PC-9 (cell line): Measurements from ENCODE around the gene BTBD19. TPM values are rescaled to one million over a fixed set of nuclear protein-coding genes. Genes with fewer than 3 reads are reported as not detected.

ENCODE experiments used
- BruUV-seq: library from RNA; stranded (reverse); fragments of 400-500 nt; replicated peaks from 2 replicates; lab custom pipeline; 2021; lab: Mats Ljungman, UMichigan
- CTCF ChIA-PET: fragments of 300-600 bp; sonication (Branson Sonifier 250); formaldehyde crosslinking; loops from one replicate; lab custom pipeline; 2022; ENCODE audit warnings: antibody characterized with exemption; lab: Charles Lee
- POLR2A ChIA-PET: fragments of 300-600 bp; sonication (Branson Sonifier 250); formaldehyde crosslinking; loops from one replicate; lab custom pipeline; 2022; ENCODE audit warnings: antibody characterized with exemption; ENCODE audit not compliant: unreplicated experiment; lab: Charles Lee
- DNase-seq, 2 experiments: peaks; one replicate each; pipeline versions ENCODE4 v3.0.0 to v3.0.0-alpha.2; 2015 to 2022; ENCODE audit warnings: mixed read lengths in 1 of 2
- H2AFZ ChIP-seq: fragments of 200-600 bp; sonication (generic); 2 replicates; pipeline ENCODE4 v1.8.1; 2017; ENCODE audit warnings: antibody characterized with exemption
- H3F3A ChIP-seq: fragments of 200-600 bp; sonication (generic); 2 replicates; pipeline ENCODE4 v1.8.1; 2017; ENCODE audit warnings: antibody characterized with exemption, mild to moderate bottlenecking, low read depth; ENCODE audit not compliant: insufficient read depth
- H3K27ac ChIP-seq: fragments of 200-600 bp; sonication (generic); 2 replicates; pipeline ENCODE4 v1.6.1; 2016; ENCODE audit warnings: mixed run types
- H3K27me3 ChIP-seq: fragments of 200-600 bp; sonication (generic); 2 replicates; pipeline ENCODE4 v1.6.1; 2016; ENCODE audit warnings: low read depth, mixed run types; ENCODE audit not compliant: insufficient read depth
- H3K36me3 ChIP-seq: fragments of 200-600 bp; sonication (generic); 2 replicates; pipeline ENCODE4 v1.6.1; 2016; ENCODE audit warnings: low read depth, mixed run types
- H3K4me1 ChIP-seq: fragments of 200-600 bp; sonication (generic); replicated peaks from 2 replicates; pipeline ENCODE4 v1.6.1; 2016; ENCODE audit warnings: mixed run types; ENCODE audit not compliant: insufficient read depth
- H3K4me2 ChIP-seq: fragments of 200-600 bp; sonication (generic); 2 replicates; pipeline ENCODE4 v1.6.1; 2017; ENCODE audit warnings: mixed run types
- H3K4me3 ChIP-seq: fragments of 200-600 bp; sonication (generic); 2 replicates; pipeline ENCODE4 v1.6.1; 2016; ENCODE audit warnings: mixed run types
- H3K79me2 ChIP-seq: fragments of 200-600 bp; sonication (generic); 2 replicates; pipeline ENCODE4 v1.6.1; 2017; ENCODE audit warnings: low read depth, mixed run types
- H3K9me2 ChIP-seq: fragments of 200-600 bp; sonication (generic); 2 replicates; pipeline ENCODE4 v1.8.1; 2017; ENCODE audit warnings: mild to moderate bottlenecking; ENCODE audit not compliant: insufficient read depth
- H3K9me3 ChIP-seq: fragments of 200-600 bp; sonication (generic); 2 replicates; pipeline ENCODE4 v1.8.1; 2016; ENCODE audit warnings: low read depth; ENCODE audit not compliant: insufficient read depth
- H4K20me1 ChIP-seq: fragments of 200-600 bp; sonication (generic); 2 replicates; pipeline ENCODE4 v1.8.1; 2017; ENCODE audit not compliant: insufficient read depth
- CTCF ChIP-seq: fragments of 200-600 bp; sonication (generic); conservative IDR thresholded peaks from 2 replicates; pipeline ENCODE4 v1.6.1; 2017; ENCODE audit warnings: mixed run types, antibody characterized with exemption, mild to moderate bottlenecking, moderate library complexity
- EZH2 ChIP-seq: fragments of 200-600 bp; sonication (generic); IDR thresholded peaks from 2 replicates; pipeline ENCODE4 v1.8.0; 2017; ENCODE audit warnings: antibody characterized with exemption, low read depth
- intact Hi-C: fragments of 100-400 bp; cut with micrococcal nuclease; formaldehyde crosslinking; loops from one replicate; pipeline ENCODE4 v1.10.0; 2022; ENCODE audit not compliant: unreplicated experiment
- total RNA-seq: library from RNA; stranded (reverse); gene quantifications from 2 replicates; pipeline ENCODE4 v1.2.3, GENCODE V29; 2021

BTBD19 gene
- total RNA-seq, 1 experiment from 2014 or later, result 6.2 TPM

GRCh38 chr1:44849575-44850132, 41.3 kb downstream of the BTBD19 start:
- H2AFZ ChIP-seq, result no peak overlapping the region
- POLR2A ChIA-PET, result no interaction called here

GRCh38 chr1:44851308-44851707, 43.0 kb downstream of the BTBD19 start:
- BruUV-seq, result no TSS peak
- CTCF ChIA-PET, result no interaction called here
- no peaks in the 10 kb centered on the region for H3K79me2 ChIP-seq

More at GRCh38 chr1:44849575-44850132, 41.3 kb downstream of the BTBD19 start:
- no peaks in the 10 kb centered on the region for H3K4me1 ChIP-seq
- no peak overlapping the region for H3K4me3 ChIP-seq
- H3K9me3 ChIP-seq, result no peaks in the 10 kb centered on the region
- H3K4me2 ChIP-seq, result no peak overlapping the region
- no peak overlapping the region for H3K27ac ChIP-seq
- no peaks in the 10 kb centered on the region for H3K27me3 ChIP-seq
- no TSS peak for BruUV-seq
- H4K20me1 ChIP-seq, result no peaks in the 10 kb centered on the region
- H3K9me2 ChIP-seq, result no peaks in the 10 kb centered on the region
- H3F3A ChIP-seq, result no peaks in the 10 kb centered on the region
- H3K79me2 ChIP-seq, result no peaks in the 10 kb centered on the region
- no peaks in the 10 kb centered on the region for H3K36me3 ChIP-seq
- intact Hi-C loops, result no loop called here
- CTCF ChIA-PET, result no interaction called here
- TF ChIP-seq CTCF, result no peak
- no peak for TF ChIP-seq EZH2
- DNase-seq, result no peak

GRCh38 chr1:44853201-44853600, 44.9 kb downstream of the BTBD19 start:
- Histone ChIP-seq H3K4me3 (no peak overlapping the region), H3K4me2 (no peak overlapping the region), H3K36me3 (no peaks in the 10 kb centered on the region), H3K27ac (no peak overlapping the region), H3K9me2 (no peaks in the 10 kb centered on the region), H4K20me1 (no peaks in the 10 kb centered on the region), H3K4me1 (no peaks in the 10 kb centered on the region), H3K9me3 (no peaks in the 10 kb centered on the region), H2AFZ (no peak overlapping the region), H3K27me3 (no peaks in the 10 kb centered on the region), H3K79me2 (no peaks in the 10 kb centered on the region), H3F3A (no peaks in the 10 kb centered on the region)
- intact Hi-C loops, result no loop called here
- ChIA-PET POLR2A (interaction anchor here (0.6 kb wide), 1 partner anchor 74 kb away, joined by 3 read pairs; no protein-coding TSS in a partner anchor), CTCF (no interaction called here)
- TF ChIP-seq CTCF (no peak), EZH2 (no peak)
- DNase-seq, result no peak
- BruUV-seq, result no TSS peak

More at GRCh38 chr1:44851308-44851707, 43.0 kb downstream of the BTBD19 start:
- no peaks in the 10 kb centered on the region for H3F3A ChIP-seq
- H3K4me1 ChIP-seq, result no peaks in the 10 kb centered on the region
- no peaks in the 10 kb centered on the region for H3K27me3 ChIP-seq
- H3K27ac ChIP-seq, result no peak overlapping the region
- H3K4me2 ChIP-seq, result no peak overlapping the region
- no peaks in the 10 kb centered on the region for H4K20me1 ChIP-seq
- H3K36me3 ChIP-seq, result no peaks in the 10 kb centered on the region
- no peak overlapping the region for H3K4me3 ChIP-seq
- H3K9me3 ChIP-seq, result no peaks in the 10 kb centered on the region
- no peak overlapping the region for H2AFZ ChIP-seq
- TF ChIP-seq CTCF (no peak), EZH2 (no peak)
- POLR2A ChIA-PET, result interaction anchor here (0.6 kb wide), 1 partner anchor 161 kb away, joined by 7 read pairs; the partner anchor contains the start of gene UROD
- DNase-seq, result no peak
- no peaks in the 10 kb centered on the region for H3K9me2 ChIP-seq
- intact Hi-C loops, result no loop called here
